Fibroblast of lung (primary cell): ENCODE measurements around the gene DTWD1.

Source experiments
- EZH2 ChIP-seq: IDR thresholded peaks from 2 replicates; pipeline ENCODE4 v1.5.1; 2012; ENCODE audit warnings: low read length, control low read depth, mild to moderate bottlenecking; ENCODE audit errors: missing control alignments
- TF ChIP-seq, protein P1 (sequence below), 2 donors: IDR thresholded peaks in 1 of 2; conservative IDR thresholded peaks in 1 of 2; 1 replicate in 1 of 2; 2 replicates in 1 of 2; pipeline ENCODE4 v1.5.1; 2011 to 2012; ENCODE audit warnings: low read length in 2 of 2, control low read depth in 1 of 2, inconsistent platforms in 1 of 2, low read depth in 1 of 2, mild to moderate bottlenecking in 1 of 2

DNA sequence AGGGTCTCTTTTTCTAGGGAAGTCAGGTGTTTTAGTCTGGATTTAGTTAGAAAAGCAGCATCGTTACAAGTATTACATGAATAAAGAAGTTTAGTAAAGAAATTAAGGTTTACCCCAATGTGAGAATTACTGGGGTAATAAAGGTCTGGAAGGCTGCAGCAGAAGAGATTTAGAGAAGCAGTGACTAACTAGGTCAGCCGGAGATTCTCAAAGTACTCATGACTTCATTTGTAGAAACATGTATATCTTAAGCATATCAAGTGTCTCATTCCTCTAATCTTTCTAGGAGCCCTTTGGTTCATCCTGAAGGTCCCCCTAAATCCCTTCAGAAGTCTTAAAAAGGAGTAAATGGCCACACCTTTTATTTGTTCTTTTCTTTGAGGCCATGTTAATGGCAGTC lies 26.0 kb downstream of the DTWD1 start:
- TF ChIP-seq, protein P1, sequence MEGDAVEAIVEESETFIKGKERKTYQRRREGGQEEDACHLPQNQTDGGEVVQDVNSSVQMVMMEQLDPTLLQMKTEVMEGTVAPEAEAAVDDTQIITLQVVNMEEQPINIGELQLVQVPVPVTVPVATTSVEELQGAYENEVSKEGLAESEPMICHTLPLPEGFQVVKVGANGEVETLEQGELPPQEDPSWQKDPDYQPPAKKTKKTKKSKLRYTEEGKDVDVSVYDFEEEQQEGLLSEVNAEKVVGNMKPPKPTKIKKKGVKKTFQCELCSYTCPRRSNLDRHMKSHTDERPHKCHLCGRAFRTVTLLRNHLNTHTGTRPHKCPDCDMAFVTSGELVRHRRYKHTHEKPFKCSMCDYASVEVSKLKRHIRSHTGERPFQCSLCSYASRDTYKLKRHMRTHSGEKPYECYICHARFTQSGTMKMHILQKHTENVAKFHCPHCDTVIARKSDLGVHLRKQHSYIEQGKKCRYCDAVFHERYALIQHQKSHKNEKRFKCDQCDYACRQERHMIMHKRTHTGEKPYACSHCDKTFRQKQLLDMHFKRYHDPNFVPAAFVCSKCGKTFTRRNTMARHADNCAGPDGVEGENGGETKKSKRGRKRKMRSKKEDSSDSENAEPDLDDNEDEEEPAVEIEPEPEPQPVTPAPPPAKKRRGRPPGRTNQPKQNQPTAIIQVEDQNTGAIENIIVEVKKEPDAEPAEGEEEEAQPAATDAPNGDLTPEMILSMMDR (conservative IDR thresholded peaks at IDR 0.05 in 1 of 2, IDR thresholded peaks at IDR 0.05 in 1 of 2; ENCODE audit: low read depth in 1 of 2, low read length in 2 of 2) = no peak
- TF ChIP-seq EZH2 = no peak
